ENCODE results near the gene BTBD2. TPM values are rescaled to one million over a fixed set of nuclear protein-coding genes. Genes with fewer than 3 reads are reported as not detected.
A peak's percentile ranks its signal among the peaks of the same experiment; 100 is the strongest.

Gene BTBD2
- total and polyA plus RNA-seq, 2 experiments from 2014 or later: 23.8 to 130 TPM

DNA sequence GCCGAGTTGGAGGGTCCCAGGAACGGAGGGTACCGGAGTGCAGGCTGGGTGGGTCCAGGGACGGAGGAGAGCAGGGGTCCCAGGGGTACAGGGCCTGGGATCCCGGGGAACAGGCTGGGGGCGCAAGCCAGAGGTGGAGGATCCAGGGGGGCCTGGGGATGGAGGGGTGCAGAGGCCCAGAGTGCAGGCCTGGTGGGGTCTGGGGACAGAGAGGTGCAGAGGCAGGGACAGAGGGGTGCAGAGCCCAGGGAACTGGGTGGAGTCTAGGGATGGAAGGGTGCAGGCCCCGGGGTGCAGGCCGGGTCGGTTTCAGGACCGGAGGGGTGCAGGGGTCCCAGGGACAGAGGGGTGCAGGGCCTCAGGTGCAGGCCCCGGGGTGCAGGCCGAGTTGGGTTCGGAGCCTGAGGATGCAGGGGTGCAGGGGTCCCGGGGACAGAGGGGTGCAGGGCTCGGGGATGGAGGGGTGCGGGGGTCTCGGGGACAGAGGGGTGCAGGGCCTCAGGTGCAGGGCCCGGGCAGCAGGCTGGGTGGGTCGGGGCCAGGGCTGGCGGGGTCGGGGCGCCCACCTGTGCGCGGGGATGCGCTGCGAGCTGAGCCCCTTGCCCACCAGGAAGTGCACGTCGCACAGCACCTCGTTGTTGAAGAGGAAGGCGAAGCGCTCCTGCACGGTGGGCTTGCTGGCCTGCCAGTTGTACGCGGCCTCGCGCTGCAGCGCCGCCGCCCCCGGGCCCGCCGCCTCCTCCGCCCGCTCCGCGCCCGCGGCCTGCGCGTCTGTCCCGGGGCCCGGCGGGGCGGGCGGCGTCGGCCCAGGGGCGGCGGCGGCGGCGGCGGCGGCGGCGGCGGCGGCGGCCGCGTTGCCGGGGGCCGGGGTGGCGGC is 545 bp downstream of the BTBD2 start:
- Histone ChIP-seq H4K20me1 (replicated peaks; ENCODE audit: insufficient read depth) (no peaks in the 10 kb centered on the region), H3K27me3 (ENCODE audit: insufficient read depth) (no peaks in the 10 kb centered on the region), H3K36me3 (ENCODE audit: insufficient read depth) (no peaks in the 10 kb centered on the region), H2AFZ (no peak overlapping the region), H3K79me2 (replicated peaks; ENCODE audit: insufficient read depth) (0 out of 2 replicates have a peak, but pooled peaks cover 3% of the 10 kb centered on the region), H3K4me2 (peak overlapping the region; percentile 80), H3K4me1 (ENCODE audit: insufficient read depth) (peaks cover 3% of the 10 kb centered on the region; the same call in 1 of the 2 replicates), H3K4me3 (peak overlapping the region; percentile 58), H3F3A (replicated peaks; ENCODE audit: low read depth) (peaks cover 9% of the 10 kb centered on the region; the same call in 1 of the 2 replicates), H3K9me2 (ENCODE audit: insufficient read depth) (no peaks in the 10 kb centered on the region), H3K27ac (ENCODE audit: low read depth) (no peak overlapping the region)
- H3K9me3 Mint-ChIP-seq: no peaks in the 10 kb centered on the region
- peaks cover 17% of the 10 kb centered on the region for H3K27me3 Mint-ChIP-seq (ENCODE audit: insufficient read depth, low read depth, poor library complexity)
- peaks cover 5% of the 10 kb centered on the region for H3K4me1 Mint-ChIP-seq
- peaks cover 13% of the 10 kb centered on the region for H3K36me3 Mint-ChIP-seq (ENCODE audit: low read depth)
- peak overlapping the region; percentile 67 for H3K4me3 Mint-ChIP-seq
- TF ChIP-seq ZNF331 (CRISPR knock-in tag; IDR thresholded peaks at IDR 0.05; ENCODE audit: low read depth): no peak
- no peak for TF ChIP-seq EZH2phosphoT487 (IDR thresholded peaks at IDR 0.05; ENCODE audit: unreplicated experiment)
- TF ChIP-seq JUNB (IDR thresholded peaks at IDR 0.05; ENCODE audit: unreplicated experiment): no peak
- TF ChIP-seq, protein P1, sequence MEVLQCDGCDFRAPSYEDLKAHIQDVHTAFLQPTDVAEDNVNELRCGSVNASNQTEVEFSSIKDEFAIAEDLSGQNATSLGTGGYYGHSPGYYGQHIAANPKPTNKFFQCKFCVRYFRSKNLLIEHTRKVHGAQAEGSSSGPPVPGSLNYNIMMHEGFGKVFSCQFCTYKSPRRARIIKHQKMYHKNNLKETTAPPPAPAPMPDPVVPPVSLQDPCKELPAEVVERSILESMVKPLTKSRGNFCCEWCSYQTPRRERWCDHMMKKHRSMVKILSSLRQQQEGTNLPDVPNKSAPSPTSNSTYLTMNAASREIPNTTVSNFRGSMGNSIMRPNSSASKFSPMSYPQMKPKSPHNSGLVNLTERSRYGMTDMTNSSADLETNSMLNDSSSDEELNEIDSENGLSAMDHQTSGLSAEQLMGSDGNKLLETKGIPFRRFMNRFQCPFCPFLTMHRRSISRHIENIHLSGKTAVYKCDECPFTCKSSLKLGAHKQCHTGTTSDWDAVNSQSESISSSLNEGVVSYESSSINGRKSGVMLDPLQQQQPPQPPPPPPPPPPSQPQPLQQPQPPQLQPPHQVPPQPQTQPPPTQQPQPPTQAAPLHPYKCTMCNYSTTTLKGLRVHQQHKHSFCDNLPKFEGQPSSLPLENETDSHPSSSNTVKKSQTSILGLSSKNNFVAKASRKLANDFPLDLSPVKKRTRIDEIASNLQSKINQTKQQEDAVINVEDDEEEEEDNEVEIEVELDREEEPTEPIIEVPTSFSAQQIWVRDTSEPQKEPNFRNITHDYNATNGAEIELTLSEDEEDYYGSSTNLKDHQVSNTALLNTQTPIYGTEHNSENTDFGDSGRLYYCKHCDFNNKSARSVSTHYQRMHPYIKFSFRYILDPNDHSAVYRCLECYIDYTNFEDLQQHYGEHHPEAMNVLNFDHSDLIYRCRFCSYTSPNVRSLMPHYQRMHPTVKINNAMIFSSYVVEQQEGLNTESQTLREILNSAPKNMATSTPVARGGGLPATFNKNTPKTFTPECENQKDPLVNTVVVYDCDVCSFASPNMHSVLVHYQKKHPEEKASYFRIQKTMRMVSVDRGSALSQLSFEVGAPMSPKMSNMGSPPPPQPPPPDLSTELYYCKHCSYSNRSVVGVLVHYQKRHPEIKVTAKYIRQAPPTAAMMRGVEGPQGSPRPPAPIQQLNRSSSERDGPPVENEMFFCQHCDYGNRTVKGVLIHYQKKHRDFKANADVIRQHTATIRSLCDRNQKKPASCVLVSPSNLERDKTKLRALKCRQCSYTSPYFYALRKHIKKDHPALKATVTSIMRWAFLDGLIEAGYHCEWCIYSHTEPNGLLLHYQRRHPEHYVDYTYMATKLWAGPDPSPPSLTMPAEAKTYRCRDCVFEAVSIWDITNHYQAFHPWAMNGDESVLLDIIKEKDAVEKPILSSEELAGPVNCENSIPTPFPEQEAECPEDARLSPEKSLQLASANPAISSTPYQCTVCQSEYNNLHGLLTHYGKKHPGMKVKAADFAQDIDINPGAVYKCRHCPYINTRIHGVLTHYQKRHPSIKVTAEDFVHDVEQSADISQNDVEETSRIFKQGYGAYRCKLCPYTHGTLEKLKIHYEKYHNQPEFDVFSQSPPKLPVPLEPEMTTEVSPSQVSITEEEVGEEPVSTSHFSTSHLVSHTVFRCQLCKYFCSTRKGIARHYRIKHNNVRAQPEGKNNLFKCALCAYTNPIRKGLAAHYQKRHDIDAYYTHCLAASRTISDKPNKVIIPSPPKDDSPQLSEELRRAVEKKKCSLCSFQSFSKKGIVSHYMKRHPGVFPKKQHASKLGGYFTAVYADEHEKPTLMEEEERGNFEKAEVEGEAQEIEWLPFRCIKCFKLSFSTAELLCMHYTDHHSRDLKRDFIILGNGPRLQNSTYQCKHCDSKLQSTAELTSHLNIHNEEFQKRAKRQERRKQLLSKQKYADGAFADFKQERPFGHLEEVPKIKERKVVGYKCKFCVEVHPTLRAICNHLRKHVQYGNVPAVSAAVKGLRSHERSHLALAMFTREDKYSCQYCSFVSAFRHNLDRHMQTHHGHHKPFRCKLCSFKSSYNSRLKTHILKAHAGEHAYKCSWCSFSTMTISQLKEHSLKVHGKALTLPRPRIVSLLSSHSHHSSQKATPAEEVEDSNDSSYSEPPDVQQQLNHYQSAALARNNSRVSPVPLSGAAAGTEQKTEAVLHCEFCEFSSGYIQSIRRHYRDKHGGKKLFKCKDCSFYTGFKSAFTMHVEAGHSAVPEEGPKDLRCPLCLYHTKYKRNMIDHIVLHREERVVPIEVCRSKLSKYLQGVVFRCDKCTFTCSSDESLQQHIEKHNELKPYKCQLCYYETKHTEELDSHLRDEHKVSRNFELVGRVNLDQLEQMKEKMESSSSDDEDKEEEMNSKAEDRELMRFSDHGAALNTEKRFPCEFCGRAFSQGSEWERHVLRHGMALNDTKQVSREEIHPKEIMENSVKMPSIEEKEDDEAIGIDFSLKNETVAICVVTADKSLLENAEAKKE (CRISPR knock-in tag; IDR thresholded peaks at IDR 0.05): no peak
- TF ChIP-seq POLR2AphosphoS5 (IDR thresholded peaks at IDR 0.05; ENCODE audit: low read depth): no peak
- TF ChIP-seq STAT1 (IDR thresholded peaks at IDR 0.05; ENCODE audit: unreplicated experiment): no peak
- TF ChIP-seq, protein P2, sequence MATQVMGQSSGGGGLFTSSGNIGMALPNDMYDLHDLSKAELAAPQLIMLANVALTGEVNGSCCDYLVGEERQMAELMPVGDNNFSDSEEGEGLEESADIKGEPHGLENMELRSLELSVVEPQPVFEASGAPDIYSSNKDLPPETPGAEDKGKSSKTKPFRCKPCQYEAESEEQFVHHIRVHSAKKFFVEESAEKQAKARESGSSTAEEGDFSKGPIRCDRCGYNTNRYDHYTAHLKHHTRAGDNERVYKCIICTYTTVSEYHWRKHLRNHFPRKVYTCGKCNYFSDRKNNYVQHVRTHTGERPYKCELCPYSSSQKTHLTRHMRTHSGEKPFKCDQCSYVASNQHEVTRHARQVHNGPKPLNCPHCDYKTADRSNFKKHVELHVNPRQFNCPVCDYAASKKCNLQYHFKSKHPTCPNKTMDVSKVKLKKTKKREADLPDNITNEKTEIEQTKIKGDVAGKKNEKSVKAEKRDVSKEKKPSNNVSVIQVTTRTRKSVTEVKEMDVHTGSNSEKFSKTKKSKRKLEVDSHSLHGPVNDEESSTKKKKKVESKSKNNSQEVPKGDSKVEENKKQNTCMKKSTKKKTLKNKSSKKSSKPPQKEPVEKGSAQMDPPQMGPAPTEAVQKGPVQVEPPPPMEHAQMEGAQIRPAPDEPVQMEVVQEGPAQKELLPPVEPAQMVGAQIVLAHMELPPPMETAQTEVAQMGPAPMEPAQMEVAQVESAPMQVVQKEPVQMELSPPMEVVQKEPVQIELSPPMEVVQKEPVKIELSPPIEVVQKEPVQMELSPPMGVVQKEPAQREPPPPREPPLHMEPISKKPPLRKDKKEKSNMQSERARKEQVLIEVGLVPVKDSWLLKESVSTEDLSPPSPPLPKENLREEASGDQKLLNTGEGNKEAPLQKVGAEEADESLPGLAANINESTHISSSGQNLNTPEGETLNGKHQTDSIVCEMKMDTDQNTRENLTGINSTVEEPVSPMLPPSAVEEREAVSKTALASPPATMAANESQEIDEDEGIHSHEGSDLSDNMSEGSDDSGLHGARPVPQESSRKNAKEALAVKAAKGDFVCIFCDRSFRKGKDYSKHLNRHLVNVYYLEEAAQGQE (IDR thresholded peaks at IDR 0.05; ENCODE audit: unreplicated experiment): no peak
- no peak for TF ChIP-seq CREB1 (CRISPR knock-in tag; IDR thresholded peaks at IDR 0.05; ENCODE audit: low read depth)
- peak; percentile 47 for ATAC-seq
- no peak overlapping the region for H3K27ac Mint-ChIP-seq
- peak; percentile 65 for DNase-seq (ENCODE audit: low spot score)
